CD4-positive, alpha-beta T cell treated with Interleukin-12 subunit alpha and Interleukin-12 subunit beta, for 1 hour (primary cell): Measurements from ENCODE around the gene ATP6V1B1.

ENCODE experiments used
- DNase-seq: peaks from one replicate; pipeline ENCODE4 v3.0.0-alpha.2; 2020

The ATP6V1B1 gene

DNA sequence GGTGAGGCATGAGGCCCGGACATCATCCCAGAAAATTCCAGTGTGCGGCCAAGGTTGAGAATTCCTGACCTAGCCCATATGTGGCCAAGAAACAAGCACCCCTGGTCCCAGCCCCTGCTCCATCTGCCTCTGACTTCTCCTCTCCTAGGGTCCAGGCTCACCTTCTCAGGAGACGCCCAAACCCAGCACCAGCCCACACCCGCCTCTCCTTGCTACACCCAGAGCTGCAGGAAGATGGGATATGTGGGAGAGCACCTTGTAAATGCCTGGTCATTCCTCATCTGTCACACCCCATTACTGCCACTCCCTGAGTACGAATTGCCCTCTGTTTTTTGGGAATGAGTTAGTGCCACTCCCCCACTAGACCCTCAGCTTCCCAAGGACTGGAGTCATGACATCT, 7.3 kb upstream of the ATP6V1B1 start:
- no peak for DNase-seq

DNA sequence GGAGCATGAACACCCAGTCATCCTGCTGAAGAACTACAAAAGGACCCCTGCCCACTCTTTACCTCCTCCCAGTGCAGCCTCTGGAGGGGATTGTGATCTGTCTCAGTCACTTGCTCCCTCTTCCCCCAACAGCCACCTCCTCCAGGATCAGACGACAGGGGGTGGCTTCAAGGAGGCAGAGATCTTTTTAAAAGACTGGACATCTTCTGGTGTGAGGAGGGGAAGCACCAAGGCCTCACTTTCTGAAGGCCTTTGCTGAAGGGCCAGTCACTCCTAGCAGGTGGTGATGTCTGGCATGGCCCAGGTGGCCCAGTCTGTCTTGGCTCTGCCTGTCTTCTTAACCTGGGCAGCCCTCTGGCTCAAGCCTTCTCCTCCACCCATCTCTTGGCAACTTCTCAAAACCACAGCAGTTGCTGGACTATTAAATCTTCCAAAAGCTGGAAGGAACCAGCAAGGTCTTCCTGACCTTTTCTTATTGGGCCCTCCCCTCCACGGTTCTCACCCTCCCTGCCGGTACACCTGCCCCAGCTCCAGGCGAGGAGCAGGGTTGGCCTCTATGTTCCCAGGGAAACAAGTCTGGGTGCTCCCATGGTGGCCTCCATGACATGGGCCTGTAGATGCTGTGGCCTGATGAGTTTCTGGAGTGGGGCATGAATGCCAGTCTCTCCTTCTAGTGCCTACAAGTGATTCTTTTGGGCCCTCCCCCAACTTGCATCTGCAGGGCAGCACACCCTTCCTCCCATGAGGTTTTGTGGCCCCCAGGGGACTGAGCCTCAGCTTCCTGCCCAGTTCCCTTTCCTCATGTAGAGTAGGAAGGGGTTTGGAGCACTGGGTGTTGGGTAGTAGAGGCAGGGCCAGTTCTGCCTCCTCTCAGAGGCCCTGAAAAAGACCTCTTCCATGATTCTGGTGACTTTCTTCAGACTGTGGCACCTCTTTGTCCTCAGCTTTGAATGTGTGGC, 5.0 kb upstream of the ATP6V1B1 start:
- DNase-seq = no peak

DNA sequence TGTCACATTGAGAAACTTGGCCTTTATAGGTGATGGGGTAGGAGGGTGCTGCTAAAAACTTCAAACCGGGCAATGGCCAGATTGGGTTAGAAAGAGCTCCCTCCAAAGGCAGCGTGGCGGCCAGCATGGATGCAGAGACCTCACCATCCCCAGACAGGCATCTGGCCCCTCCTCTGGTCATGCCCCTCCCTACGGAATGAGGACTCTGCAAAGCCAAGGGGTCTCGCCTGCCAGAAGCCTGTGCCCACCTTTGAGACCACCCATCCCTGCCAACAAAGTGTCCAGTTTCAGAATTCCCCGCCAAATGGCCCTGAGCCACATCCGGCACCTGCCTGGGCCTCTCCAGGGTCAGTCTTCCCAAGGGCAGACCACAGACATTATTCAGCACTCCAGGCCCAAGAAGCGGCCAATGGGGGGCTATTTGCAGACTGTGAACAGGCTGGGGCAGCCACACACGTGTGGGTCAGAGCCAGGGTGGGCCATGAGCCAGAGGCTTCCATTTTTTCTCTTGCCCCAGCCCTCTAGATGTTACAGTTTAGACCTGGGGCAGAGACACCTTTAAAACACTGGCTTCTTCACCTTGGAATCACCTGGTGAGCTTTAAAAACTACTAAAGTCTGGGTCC, 4.2 kb upstream of the ATP6V1B1 start:
- DNase-seq = no peak

DNA sequence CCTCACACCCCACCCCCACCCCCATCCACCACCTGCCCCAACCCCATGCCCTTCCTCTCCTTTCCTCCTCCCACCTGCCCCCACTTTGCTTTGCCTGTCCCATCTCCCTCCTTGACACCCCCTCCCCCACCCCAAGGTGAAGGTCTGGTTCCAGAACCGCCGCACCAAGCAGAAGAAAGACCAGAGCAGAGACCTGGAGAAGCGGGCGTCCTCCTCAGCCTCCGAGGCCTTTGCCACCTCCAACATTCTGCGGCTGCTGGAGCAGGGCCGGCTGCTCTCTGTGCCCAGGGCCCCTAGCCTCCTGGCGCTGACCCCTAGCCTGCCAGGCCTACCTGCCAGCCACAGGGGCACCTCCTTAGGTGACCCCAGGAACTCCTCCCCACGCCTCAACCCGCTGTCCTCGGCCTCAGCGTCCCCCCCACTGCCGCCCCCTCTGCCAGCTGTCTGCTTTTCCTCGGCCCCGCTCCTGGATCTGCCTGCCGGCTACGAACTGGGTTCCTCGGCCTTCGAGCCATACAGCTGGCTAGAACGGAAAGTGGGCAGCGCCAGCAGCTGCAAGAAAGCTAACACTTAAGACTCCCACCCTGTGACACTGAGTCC, 3.0 kb upstream of the ATP6V1B1 start:
- DNase-seq = no peak

DNA sequence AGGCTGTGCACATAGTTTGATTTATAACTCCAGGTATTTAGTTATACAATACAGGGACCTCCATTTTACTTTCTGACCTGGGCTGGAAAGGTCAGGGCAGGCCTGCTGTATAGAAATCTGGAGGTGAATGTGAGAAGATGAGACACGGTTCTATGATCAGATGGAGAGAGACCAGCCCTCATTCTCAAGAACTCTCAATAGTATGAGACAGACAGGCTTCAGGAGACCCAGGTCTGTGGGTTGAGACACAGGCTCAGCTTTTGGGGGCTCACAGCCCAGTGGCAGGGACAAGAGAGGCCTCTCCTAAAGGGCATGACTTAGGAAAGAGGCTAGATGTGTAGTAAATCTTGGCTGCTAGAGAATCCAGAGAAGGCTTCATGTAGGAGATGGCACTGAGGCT, 719 bp upstream of the ATP6V1B1 start:
- DNase-seq = no peak

DNA sequence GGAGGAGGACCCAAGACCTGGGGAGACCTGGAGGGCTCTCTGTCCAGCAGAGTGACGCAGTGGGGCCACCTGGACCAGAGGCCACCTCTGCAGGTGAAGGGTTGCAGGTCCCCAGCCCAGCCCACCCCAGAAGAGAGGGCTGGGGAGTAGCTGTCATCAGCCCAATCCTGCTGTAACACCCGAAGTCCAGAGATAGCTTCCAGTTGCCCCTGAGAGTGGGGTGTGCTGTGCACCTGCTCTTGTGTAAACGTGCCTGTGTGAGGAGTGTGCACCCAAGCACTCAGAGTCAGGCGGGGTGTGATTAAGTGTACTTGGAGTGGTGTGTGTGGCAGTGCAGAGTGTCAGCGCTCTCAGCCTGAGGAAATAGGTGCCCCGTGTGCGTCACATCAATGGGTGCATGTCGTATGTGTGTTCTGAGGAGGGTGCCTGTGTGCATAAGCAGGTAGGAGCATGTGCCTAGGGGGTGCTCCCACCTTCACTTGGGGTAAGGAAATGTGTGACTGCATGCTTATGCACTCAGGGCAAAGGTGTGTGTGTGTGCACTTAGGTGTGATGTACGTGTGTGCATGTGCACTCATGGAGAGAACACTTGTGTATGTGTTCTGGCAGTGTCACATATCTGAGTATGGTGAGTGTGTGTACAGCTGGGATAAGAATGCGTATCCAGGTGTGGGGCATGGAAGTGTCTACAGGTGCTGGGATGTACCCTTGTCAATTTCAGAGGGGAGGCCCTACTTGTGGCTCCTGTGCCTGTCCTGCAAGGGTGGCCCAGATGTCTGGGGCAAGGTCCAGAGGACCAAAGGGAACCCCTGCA, 672 bp downstream of the ATP6V1B1 start:
- DNase-seq = no peak

DNA sequence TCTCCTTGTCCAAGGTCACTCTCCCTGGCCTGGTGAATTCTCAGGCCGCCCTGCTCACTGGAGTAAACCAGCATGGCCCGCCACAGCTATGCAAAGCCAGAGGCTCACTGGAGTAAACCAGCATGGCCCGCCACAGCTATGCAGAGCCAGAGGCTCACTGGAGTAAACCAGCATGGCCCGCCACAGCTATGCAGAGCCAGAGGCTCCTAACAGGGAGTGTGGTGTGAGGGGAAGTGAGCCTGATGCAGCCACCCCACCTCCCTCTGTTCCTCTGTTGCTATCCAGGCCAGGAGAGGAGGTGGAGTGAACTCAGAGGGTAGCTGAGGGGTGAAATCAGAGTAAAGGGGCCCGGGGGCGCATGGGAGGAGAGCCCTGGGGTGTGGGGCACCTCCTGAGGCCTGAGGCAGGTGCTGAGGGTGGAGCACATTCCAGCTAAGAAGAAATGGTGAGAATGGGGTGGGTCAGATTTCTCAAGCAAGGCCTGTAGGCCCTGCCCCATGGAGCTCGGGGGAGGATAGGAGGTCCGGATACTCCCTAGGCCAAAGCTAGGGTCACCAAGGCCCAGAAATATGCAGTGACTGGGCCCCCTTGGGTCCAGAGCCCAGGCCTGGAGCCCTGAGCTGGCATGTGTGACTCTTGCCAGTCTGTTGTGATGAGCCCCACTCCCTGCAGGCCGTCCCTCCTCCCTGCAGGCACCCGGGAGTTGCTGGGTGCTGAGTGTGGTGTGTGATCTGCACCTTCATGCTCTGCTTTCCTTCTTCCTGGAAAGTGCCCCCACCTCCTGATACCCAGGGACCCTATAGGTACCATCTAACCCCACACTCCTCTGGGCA, 1.5 kb downstream of the ATP6V1B1 start:
- DNase-seq = no peak

DNA sequence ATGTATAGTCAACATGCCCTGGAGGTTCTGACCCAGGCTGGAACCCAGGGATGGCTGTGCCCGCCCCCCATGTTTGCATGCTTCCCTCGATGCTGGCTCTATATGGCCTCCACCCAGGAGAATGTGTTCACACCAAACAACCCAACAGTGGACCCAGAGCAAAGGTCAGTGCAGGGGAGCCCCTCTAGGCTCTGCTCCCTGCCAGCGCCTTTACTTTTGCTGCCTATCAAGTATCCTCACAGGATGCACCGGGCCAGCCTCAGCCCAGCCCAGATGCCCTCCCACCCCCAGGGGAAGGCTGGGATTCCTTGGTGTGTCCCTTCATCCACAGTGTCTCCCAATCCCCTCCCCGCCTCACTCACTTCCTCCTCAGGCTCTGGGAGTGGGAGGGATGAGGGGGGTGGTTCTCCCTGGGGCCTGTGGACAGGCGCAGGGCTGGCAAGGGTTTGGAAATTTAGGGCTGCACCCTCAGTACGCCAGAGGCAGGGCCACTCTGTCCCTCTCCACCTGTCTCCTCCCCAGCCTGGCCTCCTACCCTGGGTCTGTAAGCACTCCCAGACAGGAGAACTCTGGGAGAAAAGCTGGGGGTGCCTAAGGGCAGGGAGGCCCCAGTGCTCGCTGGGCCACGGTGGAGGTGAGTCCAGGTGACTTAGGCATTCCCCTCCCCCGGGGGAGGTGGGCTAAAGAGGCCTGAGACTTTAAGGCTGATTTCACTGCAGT, 2.3 kb downstream of the ATP6V1B1 start:
- no peak for DNase-seq

DNA sequence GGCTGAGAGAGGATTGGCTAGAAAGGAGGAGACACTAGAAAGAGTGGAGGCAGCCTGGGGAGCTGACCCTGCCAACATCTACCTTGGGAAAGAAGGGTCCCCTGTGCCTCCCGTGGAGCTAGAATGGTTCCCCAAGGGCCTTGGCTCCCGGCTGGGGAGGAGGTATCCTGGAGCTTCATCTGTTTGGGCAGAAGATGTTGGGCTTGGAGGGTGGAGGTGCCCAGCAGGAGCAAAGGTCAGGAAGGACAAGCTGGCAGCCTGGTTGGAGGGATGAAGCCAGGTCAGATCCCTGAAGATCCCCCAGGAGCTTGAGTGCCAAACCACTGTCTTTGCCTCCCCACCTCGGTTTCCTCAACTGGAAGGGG, 2.9 kb downstream of the ATP6V1B1 start:
- no peak for DNase-seq

DNA sequence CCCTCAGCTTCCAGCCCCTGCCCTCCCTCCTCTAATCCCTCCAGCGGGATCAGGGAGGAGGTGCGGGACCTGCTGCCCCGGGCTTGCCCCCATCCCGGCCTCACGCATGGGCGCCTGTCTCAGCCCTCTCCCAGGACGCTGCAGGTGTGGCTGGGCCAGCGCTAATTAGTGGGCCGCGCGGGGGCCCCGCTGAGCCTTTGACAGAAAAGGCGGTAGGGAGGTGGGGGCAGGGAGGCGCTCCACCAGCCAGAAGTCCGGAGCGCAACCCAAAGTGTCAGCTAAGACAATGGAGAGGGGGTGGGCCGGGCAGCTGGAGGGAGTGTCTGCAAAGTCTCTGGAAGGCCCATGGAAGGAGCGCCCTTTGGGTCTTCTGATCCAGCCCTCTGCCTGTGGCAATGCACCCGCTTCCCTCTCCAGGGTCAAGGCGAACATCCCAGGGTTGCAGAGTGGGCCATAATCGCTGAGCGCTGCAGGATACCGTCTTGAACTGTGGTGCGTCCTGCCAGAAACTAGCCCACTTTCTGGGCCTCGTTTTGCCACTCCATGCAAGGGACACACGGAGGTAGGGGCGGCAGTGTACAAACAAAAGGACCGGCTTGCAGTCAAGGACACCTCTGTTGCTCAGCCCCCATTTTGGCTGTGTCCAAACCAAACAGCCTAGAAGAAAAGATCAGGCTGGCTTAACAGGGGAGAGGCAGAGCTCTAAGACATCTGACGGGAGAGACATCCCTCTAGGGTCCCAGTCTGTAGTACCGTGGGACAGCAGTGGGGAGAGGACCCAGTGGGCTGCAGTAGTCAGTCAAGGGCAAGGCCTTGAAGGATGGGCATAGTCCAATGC, 3.5 kb downstream of the ATP6V1B1 start:
- DNase-seq = no peak

DNA sequence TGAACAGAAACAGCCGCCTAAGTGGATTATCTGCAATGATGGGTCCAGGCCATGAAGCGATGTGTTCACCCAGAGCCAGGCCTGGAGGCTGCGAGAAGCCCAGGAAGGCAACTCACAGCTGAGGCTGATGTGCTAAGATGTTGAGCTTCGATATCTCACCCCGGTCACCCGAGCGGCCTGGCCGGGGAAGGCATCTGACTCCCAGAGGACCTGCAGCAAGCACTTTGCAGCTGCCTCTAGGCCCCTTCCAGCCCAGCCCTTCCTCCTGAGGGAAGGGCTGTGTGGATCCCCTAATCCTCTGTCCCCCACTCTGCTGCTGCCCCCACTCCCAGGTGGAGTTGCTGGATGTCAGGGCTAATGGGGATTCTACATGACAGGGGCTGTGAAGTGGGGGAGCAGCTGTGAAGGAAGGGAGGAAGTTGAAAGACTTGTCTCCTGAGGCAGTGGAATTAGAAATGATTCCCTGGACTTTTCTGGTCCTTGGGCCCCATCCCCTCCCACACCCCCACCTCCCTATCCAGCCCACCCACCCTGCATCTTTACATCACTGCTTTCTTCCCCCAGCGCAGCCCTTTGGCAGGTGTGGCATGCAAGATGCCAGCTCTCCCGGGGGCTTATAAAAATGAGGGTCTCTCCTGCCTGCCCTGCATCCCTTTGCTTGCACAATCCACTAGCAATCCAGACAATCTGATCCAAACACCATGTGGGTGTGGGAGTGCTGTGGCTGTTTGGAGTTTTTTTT, 4.3 kb downstream of the ATP6V1B1 start:
- DNase-seq = no peak

DNA sequence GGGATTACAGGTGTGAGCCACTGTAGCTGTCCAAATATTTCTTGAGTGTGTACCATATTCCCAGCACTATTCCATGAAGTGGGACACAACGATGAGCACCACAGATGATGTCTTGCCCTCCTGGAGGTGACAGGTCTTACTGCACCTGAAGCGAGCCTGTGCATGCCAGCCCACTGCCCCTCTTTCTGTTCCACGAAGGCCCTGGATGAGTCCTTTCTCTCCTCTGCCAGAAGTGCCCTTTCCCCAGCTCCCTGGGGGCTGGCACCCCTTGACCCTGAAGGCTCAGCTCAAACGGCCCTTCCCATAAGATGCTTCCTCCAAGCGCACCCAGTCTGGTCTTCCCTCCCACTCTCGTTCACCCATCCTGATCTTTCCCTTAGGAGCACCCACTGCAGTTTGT, 5.5 kb downstream of the ATP6V1B1 start:
- DNase-seq = no peak

DNA sequence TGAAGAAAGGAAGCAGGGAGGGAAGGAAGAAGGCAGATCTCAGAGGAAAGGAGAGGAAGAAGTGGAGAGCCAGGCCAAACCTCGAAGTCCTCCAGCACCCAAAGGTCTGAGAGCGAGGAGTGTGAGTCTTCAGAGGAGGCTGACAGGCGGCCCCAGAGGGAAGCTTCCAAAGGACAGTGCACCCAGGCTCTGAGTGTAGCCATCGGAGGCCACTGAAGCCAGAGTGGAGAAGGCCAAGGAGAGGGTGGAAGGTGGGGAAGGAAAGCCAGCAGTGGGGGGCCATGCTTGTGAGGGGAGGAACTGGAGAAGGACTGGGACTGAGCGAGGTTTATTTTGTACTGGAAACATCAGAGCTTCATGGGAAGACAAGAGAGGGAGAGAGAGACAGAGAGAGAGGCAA, 6.0 kb downstream of the ATP6V1B1 start:
- no peak for DNase-seq

DNA sequence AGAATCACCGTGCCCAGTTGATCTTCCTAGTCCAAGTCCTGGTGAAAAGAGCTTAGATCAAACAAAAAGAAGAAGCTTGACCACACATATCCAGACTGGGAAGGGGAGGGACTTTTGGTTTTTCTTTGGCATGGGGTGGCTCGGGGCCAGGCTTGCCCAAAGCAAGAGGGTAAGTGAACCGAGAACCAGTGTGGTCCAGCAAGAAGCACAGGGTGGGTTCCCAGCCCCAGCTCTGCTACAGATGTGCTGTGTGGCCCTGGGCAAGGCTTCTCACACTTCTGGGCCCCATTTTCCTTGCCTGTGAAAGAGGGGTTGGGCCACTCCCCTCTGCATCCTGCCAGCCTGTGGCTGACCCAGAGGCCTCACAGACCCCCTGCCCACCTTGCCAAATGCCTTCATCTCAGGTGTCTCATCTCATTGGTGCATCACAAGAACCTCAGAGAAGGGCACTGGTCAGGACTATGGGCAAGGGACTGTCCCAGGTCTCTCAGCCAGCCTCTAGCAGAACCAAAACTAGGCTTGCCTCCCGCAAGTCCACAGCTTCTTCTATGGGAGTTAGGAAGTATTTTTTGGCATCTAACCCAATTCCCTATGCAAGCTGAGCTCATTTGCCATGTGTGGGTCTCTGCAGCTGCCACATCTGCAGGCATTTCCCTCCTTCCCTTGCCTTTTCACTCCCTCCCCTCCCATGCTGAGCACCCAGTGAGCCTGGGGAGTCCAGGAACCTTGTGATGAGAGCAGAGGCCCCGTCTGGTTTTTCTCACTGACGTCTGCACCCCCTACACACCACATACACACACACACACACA, 6.9 kb downstream of the ATP6V1B1 start:
- no peak for DNase-seq

DNA sequence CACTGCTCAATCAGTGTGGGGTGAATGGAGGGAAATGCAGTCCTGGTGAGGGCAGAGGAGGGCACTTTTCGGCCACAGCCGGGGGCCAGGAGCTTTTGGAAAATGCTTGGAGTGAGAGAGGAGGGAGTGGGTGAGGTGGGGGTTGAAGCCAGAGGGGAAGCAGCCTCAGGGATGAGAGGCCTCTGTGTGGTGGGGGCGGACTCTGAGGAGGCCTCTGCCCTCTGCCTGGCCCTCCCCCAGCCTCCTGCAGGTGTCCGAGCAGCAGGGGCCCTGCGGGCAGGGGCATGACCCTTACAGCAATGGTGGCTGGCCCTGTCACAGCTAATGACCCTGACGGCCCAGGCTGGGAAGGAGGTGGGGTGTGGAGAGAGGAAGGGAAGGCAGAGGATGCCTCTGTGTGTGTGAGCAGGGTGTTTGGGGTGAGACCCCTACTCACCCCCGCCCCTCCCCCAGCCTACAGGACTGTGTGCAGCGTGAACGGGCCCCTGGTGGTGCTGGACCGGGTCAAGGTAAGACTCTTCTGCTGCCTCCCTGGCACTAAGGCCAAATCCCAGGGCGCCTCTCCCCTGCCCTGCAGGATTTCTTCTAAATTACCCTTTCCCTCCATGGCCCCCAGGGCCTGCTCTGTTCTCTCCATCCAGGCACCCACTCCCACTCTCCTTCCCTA, 7.6 kb downstream of the ATP6V1B1 start:
- DNase-seq = no peak

DNA sequence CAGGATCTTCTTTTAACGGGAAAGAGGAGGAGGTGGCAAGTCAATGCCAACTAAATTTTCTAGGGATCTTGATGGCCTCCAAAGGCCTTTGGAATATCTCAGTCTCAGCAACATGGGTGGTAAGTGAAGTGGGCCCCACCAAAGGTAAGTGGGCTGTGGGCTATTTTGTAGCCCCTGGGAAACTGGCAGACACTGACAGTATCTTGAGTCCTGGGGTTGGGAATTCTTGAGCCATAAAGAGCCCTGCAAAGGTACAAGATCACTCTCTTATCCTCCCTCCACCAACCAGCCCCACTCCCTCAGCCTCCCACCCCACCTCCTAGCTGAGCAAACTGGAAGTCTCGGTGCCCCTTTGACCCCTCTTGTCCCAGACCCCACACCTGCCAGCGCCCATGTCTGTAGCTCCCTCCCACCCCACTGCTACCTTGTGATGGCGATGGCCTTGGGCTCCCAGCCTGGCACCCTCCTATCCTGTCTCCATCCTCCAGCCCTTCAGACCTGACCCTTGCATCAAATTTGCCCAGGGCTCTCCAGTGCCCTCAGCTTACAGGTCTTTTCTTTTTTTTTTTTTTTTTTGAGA, 8.5 kb downstream of the ATP6V1B1 start:
- no peak for DNase-seq

DNA sequence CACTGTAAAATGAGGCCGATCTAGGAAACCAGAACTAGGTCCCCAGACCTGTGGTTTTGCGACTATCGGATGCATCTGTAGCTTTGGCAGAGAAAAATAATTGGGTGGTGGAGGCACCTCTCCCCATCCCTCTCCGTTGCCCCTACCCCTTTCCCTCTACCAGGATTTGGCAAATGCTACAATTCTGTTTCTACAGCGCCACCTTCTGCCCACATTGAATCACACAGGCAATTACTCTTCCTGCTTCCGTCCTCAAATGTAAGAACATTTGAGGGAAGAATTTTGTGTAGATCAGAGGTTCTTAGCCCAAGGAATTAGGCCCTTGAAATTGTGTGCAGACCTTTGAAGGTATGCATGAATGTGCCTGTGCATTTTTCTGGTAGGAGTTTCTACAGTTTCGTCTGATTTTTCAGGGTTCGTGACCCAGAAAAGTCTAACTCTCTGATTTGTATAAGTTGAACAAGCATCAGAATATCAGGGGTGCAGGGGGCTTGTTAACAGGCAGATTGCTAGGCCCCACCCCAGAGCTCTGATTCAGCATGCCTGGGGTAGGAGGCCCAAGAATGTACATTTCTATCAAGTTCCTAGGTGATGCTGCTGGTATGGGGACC, 11.2 kb downstream of the ATP6V1B1 start:
- peak; percentile 47 for DNase-seq
